ENCODE results near the gene SLC5A2.

The SLC5A2 gene

GRCh38 chr16:31458844-31459686, 23.9 kb upstream of the SLC5A2 start, which contains the start of gene ARMC5 (continued):
- TF ChIP-seq ZNF704 (tag by site-specific recombination; IDR thresholded peaks at IDR 0.05) (no peak), WT1 (tag by site-specific recombination; IDR thresholded peaks at IDR 0.05) (no peak), ZNF776 (tag by site-specific recombination; IDR thresholded peaks at IDR 0.05; ENCODE audit: borderline replicate concordance) (peak; percentile 51; the same call in 1 of the 2 replicates), KLF10 (tag by site-specific recombination; IDR thresholded peaks at IDR 0.05) (peak; percentile 51), SP2 (tag by site-specific recombination; IDR thresholded peaks at IDR 0.05) (peak; percentile 90), ZNF335 (tag by site-specific recombination; conservative IDR thresholded peaks at IDR 0.05) (peak; percentile 97), ZSCAN5A (tag by site-specific recombination; IDR thresholded peaks at IDR 0.05) (0 out of 2 replicates have a peak, but pooled peaks have one; percentile 70), IKZF3 (tag by site-specific recombination; IDR thresholded peaks at IDR 0.05) (peak; percentile 98), ZBTB10 (tag by site-specific recombination; IDR thresholded peaks at IDR 0.05) (0 out of 2 replicates have a peak, but pooled peaks have one; percentile 36), KLF16 (tag by site-specific recombination; IDR thresholded peaks at IDR 0.05) (peak; percentile 88), ZNF555 (tag by site-specific recombination; conservative IDR thresholded peaks at IDR 0.05) (no peak), ZNF280C (tag by site-specific recombination; IDR thresholded peaks at IDR 0.05) (no peak), ZNF600 (tag by site-specific recombination; IDR thresholded peaks at IDR 0.05) (peak; percentile 38; the same call in 1 of the 2 replicates)

GRCh38 chr16:31459687-31460581, 23.0 kb upstream of the SLC5A2 start:
- POLR2A ChIA-PET = interaction anchor here (0.5 to 2.3 kb wide), 20 partner anchors 8 to 1045 kb away, joined by 3 to 16 read pairs (median 4); partner anchors contain the start of genes FUS, KAT8, RUSF1 and TGFB1I1
- peak; percentile 84 for TF ChIP-seq ZNF629 (tag by site-specific recombination; IDR thresholded peaks at IDR 0.05)
- peak; percentile 99 for TF ChIP-seq BCL6B (tag by site-specific recombination; IDR thresholded peaks at IDR 0.05)
- no peak for TF ChIP-seq ZBTB44 (tag by site-specific recombination; IDR thresholded peaks at IDR 0.05)
- peak; percentile 60; the same call in 1 of the 2 replicates for TF ChIP-seq ZEB2 (tag by site-specific recombination; IDR thresholded peaks at IDR 0.05)
- TF ChIP-seq ZBTB17 (tag by site-specific recombination; IDR thresholded peaks at IDR 0.05) = peak; percentile 9
- TF ChIP-seq SP2 (tag by site-specific recombination; IDR thresholded peaks at IDR 0.05) = peak; percentile 2
- no peak for TF ChIP-seq ZNF274 (IDR thresholded peaks at IDR 0.05; ENCODE audit: low read length)
- TF ChIP-seq ZNF274 (tag by site-specific recombination; IDR thresholded peaks at IDR 0.05; ENCODE audit: borderline replicate concordance) = no peak
- no peak for TF ChIP-seq ZNF558 (tag by site-specific recombination; IDR thresholded peaks at IDR 0.05)
- no peak for TF ChIP-seq ZNF423 (tag by site-specific recombination; IDR thresholded peaks at IDR 0.05)
- TF ChIP-seq ZNF677 (tag by site-specific recombination; IDR thresholded peaks at IDR 0.05) = no peak

More at GRCh38 chr16:31459687-31460581, 23.0 kb upstream of the SLC5A2 start:
- peak overlapping the region; percentile 85 for H3K4me3 ChIP-seq (ENCODE audit: low read depth, low read length)
- CTCF ChIA-PET = interaction anchor here (0.6 to 2.4 kb wide), 22 partner anchors 8 to 1072 kb away, joined by 3 to 13 read pairs (median 4); partner anchors contain the start of genes HSD3B7, ORAI3, SLC5A2 and ZNF843
- peak overlapping the region; percentile 83 for H3K27ac ChIP-seq (ENCODE audit: extremely low read depth, low read depth, low read length)
- H3K36me3 ChIP-seq (ENCODE audit: control insufficient read depth in 2 of 2, insufficient read depth in 1 of 2, low read length in 2 of 2) = peaks cover 0 to 50% of the 10 kb centered on the region in 2 experiments; a peak in 2 of 3 replicates
- H3K4me1 ChIP-seq (ENCODE audit: control insufficient read depth, insufficient read depth, low read length) = 0 out of 2 replicates have a peak, but pooled peaks cover 3% of the 10 kb centered on the region
- H3K9me3 ChIP-seq (ENCODE audit: control insufficient read depth, insufficient read depth, low read depth, low read length) = no peaks in the 10 kb centered on the region
